Psoas muscle (tissue), 8 donors: ENCODE results near the gene MPL. TPM values are rescaled to one million over a fixed set of nuclear protein-coding genes. Genes with fewer than 3 reads are reported as not detected.

Experiments used
- ATAC-seq, 4 donors: fragments of 200-7000 bp; cut with Tn5 transposase; one replicate each; pipeline ENCODE4 v1.9.1; 2020; ENCODE audit warnings: moderate library complexity in 3 of 4, mild to moderate bottlenecking in 2 of 4
- DNase-seq, 2 donors: peaks; one replicate each; pipeline ENCODE4 v3.0.0-alpha.2; 2020
- H3K27ac ChIP-seq: fragments of 200-600 bp; one replicate; pipeline ENCODE4 v1.8.0; 2022
- H3K27me3 ChIP-seq, 3 donors: fragments of 200-600 bp in 1 of 3; one replicate each; pipeline versions ENCODE4 v1.6.1 to v1.8.0; 2013 to 2022; ENCODE audit warnings: low read length in 2 of 3, mild to moderate bottlenecking in 2 of 3, moderate library complexity in 1 of 3; ENCODE audit not compliant: insufficient read depth in 3 of 3
- H3K36me3 ChIP-seq, 2 donors: fragments of 200-600 bp in 1 of 2; one replicate each; pipeline versions ENCODE4 v1.6.1 to v1.8.0; 2013 to 2022; ENCODE audit warnings: low read depth in 1 of 2, mild to moderate bottlenecking in 1 of 2, moderate library complexity in 1 of 2; ENCODE audit not compliant: insufficient read depth in 1 of 2
- H3K4me1 ChIP-seq: fragments of 200-600 bp; one replicate; pipeline ENCODE4 v1.8.0; 2022
- H3K4me3 ChIP-seq: fragments of 200-600 bp; one replicate; pipeline ENCODE4 v1.8.0; 2022; ENCODE audit warnings: mild to moderate bottlenecking
- H3K9me3 ChIP-seq: fragments of 200-600 bp; one replicate; pipeline ENCODE4 v1.8.0; 2022
- CTCF ChIP-seq: fragments of 200-600 bp; IDR thresholded peaks from one replicate; pipeline ENCODE4 v1.8.0; 2022; ENCODE audit warnings: antibody characterized with exemption
- WGBS, 3 donors: extraction: QIAGEN DNeasy Blood & Tissue Kit; methylation state at CpG; one replicate each; pipeline versions ENCODE4 v1.1.6 to v1.1.7; 2013; 5-methylcytosine and 5-hydroxymethylcytosine counted together
- intact Hi-C, 2 donors: fragments of 100-400 bp; cut with DNase I; formaldehyde crosslinking; loops; one replicate each; pipeline versions ENCODE4 v1.11.0 to v1.14.2; 2022
- polyA plus RNA-seq, 3 donors: library from polyadenylated mRNA; stranded (reverse); fragments of 200-250 nt; gene quantifications; one replicate each; pipeline ENCODE4 v1.2.3, GENCODE V29; 2013
- total RNA-seq, 4 donors: library from RNA; stranded (reverse); fragmentation: NEBNext Ultra II Directional in 2 of 4; extraction: Animal tissue kit (Norgen Biotek cat#: 25700) in 2 of 4; gene quantifications; one replicate each; pipeline versions ENCODE4 v1.2.1 to v1.2.4, GENCODE V29; 2021 to 2023
- donor health status: healthy with polysubstance abuse.
- donor health status: DM: no; HTN: no; CAD: no; lungs with moderate emphysema.
- donor health status: Bipolar disorder and iron deficiency.
- donor health status: healthy.
- donor health status: DM: yes; HTN: yes; CAD: no.
- donor health status: DM: no; HTN: no; CAD: no.
- donor health status: DM: no; HTN: no; CAD: no.
- donor health status: DM: yes; HTN: yes; CAD: no.

The MPL gene
- total and polyA plus RNA-seq, 7 donors: 0.01 to 0.11 TPM; not detected in 5

- intact Hi-C loops: loop anchor here in 1 of 2 donors (10.0 kb wide), 1 partner anchor 1174 kb away; no protein-coding TSS in a partner anchor
- TF ChIP-seq CTCF: no peak
- 91 to 92% (median 92%) methylated on average over 5 of the region's 5 CpGs for WGBS, 3 donors
- ATAC-seq (no peak), DNase-seq (no peak)
- Histone ChIP-seq H3K9me3 (no peaks in the 10 kb centered on the region), H3K36me3 (no peaks in the 10 kb centered on the region), H3K4me1 (no peaks in the 10 kb centered on the region), H3K4me3 (no peak overlapping the region), H3K27me3 (no peaks in the 10 kb centered on the region), H3K27ac (no peak overlapping the region)
These were observed 18.3 kb upstream of the MPL start for GRCh38 chr1:43319288-43319687.

- H3K4me3 ChIP-seq: no peak overlapping the region
- no peak for TF ChIP-seq CTCF
- H3K9me3 ChIP-seq: no peaks in the 10 kb centered on the region
- intact Hi-C loops: loop anchor here in 1 of 2 donors (10.0 kb wide), 1 partner anchor 1175 kb away; no protein-coding TSS in a partner anchor
- no peak overlapping the region for H3K27ac ChIP-seq
- no peaks in the 10 kb centered on the region for H3K27me3 ChIP-seq
- H3K36me3 ChIP-seq: no peaks in the 10 kb centered on the region
- WGBS, 3 donors: 65 to 93% (median 67%) methylated on average over 3 of the region's 3 CpGs
- ATAC-seq: no peak
- DNase-seq: no peak
- no peaks in the 10 kb centered on the region for H3K4me1 ChIP-seq
These were observed 17.9 kb upstream of the MPL start for GRCh38 chr1:43319766-43320165.

GRCh38 chr1:43321331-43321891 lies 16.2 kb upstream of the MPL start:
- no peak for TF ChIP-seq CTCF
- no peak for ATAC-seq
- H3K27me3 ChIP-seq: no peaks in the 10 kb centered on the region
- WGBS, 3 donors: 91 to 98% (median 93%) methylated on average over 15 to 16 of the region's 16 CpGs
- H3K36me3 ChIP-seq: no peaks in the 10 kb centered on the region
- H3K4me1 ChIP-seq: no peaks in the 10 kb centered on the region
- no peak overlapping the region for H3K4me3 ChIP-seq
- no peak for DNase-seq
- H3K27ac ChIP-seq: no peak overlapping the region
- intact Hi-C loops: no loop called here
- no peaks in the 10 kb centered on the region for H3K9me3 ChIP-seq

GRCh38 chr1:43322506-43322905 lies 15.1 kb upstream of the MPL start:
- Histone ChIP-seq H3K4me3 (no peak overlapping the region), H3K27ac (no peak overlapping the region), H3K27me3 (no peaks in the 10 kb centered on the region), H3K4me1 (no peaks in the 10 kb centered on the region), H3K9me3 (no peaks in the 10 kb centered on the region), H3K36me3 (no peaks in the 10 kb centered on the region)
- ATAC-seq (no peak), DNase-seq (no peak)
- 81 to 94% (median 88%) methylated on average over 5 of the region's 5 CpGs for WGBS, 3 donors
- intact Hi-C loops: no loop called here
- TF ChIP-seq CTCF: no peak

- no peaks in the 10 kb centered on the region for H3K9me3 ChIP-seq
- ATAC-seq: no peak
These were observed 12.8 kb upstream of the MPL start for GRCh38 chr1:43324810-43325209.

More at GRCh38 chr1:43324810-43325209, 12.8 kb upstream of the MPL start:
- 88 to 90% (median 89%) methylated on average over 1 of the region's 1 CpG for WGBS, 3 donors
- no peak for TF ChIP-seq CTCF
- no peak for DNase-seq
- intact Hi-C loops: no loop called here
- no peak overlapping the region for H3K27ac ChIP-seq
- no peaks in the 10 kb centered on the region for H3K27me3 ChIP-seq
- no peak overlapping the region for H3K4me3 ChIP-seq
- no peaks in the 10 kb centered on the region for H3K4me1 ChIP-seq
- H3K36me3 ChIP-seq: no peaks in the 10 kb centered on the region
